NCI-H1105 (cell line): ENCODE measurements around the gene MAP7D2.

Source experiments
- DNase-seq: peaks from one replicate; lab custom pipeline; 2025; lab: John Stamatoyannopoulos, UW

Gene MAP7D2

DNA sequence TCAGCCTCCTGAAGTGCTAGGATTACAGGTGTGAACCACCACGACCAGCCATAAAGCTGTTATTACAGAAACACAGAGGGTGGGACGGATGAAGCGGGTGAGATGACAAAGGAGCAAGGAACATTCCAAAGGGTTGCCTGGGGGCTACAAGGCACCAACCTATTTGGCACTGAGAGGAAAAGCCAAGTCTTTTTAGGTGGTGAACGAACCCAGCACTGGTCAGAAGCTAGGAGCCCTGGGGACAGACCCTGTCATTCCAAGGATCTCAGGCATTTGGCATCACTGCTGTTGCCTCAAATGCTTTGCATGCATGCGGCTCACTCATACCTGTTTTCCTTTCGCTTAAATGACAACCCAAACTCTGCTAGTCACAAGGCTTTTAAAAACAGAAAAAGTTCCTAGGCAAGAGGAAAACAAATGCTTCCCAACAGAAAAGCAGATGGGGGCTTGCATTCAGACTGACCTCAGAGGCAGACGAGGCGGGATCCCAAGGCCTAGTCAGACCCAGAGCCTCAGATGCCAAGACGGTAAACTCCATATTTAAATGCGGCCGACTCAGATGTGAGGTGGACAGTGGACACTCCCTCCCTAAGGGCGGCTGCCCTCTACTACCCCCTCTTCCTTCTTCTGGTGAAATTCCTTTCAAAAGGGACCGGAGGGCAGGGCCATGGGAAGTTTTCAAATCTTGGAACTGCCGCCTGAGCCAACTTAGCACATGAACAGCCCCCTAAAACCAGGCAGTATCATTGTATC lies 4.5 kb downstream of the MAP7D2 start:
- no peak for DNase-seq

GRCh38 chrX:20111271-20111670 lies 5.4 kb downstream of the MAP7D2 start:
- no peak for DNase-seq

DNA sequence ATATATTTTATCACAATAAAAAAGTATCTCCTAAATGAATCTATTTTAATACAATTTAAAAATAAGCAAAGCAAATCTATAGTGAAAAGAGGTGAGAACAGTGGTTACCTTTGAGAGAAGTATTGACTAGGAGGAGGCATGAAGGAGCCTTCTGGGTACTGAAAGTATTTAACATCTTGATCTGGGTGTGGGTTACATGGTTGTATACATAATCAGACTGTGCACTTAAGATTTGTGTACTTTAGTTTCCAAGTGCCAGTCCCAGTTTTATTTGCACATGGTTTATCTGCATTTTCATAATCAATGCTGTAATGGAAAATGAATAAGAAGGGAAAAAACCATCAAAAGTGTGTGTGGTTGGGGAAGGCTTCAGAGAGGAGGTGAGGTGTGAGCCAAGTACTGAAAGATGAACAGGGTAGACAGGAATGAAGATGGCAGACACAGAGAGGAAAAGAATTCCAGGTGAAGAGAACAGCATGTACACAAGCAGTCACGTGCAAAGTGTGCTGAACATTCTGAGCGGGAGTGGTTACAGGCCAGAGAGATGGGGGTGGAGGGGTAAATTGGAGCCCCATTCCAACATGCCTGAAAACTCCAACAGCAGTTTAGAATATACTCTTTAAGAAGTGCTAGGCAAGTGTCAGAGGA lies 14.6 kb downstream of the MAP7D2 start:
- DNase-seq = no peak

DNA sequence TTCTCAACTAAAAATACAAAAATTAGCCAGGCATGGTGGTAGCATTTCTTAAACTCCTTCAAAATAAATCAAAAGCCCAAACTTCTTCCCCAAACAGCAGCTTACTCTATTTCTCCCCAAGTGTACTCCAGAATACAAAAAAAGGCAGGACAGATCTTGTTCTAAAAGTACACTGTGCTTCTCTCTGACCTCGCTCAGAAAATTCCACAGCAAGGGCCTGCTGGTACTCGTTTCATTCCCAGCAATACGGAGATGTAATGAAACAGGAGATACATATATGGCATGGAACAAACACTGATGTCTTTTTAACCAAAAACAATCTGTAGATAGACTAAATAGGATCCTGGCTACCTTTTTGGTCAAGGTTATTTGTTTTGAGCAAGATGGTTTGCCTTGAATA lies 25.2 kb downstream of the MAP7D2 start:
- DNase-seq = no peak

DNA sequence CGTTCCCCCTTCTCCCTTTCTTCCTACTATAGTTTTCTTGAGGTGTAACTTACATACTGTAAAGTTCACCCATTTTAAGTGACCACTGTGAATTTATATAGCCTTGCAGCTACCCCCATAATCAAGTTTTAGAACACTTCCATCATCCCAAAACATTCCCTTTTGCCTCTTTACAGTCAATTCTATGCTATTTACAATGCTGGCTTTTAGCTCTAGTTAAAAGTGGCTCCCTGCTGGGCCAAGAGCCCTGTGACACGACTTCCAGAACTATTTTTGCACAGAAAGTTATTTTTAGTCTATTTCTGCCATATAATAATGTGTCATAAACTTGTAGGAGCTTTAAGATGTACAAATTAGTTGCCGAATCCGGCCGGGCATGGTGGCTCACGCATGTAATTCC lies 26.9 kb downstream of the MAP7D2 start:
- DNase-seq = no peak

- no peak for DNase-seq
These were observed 36.4 kb downstream of the MAP7D2 start for GRCh38 chrX:20080277-20080676.

DNA sequence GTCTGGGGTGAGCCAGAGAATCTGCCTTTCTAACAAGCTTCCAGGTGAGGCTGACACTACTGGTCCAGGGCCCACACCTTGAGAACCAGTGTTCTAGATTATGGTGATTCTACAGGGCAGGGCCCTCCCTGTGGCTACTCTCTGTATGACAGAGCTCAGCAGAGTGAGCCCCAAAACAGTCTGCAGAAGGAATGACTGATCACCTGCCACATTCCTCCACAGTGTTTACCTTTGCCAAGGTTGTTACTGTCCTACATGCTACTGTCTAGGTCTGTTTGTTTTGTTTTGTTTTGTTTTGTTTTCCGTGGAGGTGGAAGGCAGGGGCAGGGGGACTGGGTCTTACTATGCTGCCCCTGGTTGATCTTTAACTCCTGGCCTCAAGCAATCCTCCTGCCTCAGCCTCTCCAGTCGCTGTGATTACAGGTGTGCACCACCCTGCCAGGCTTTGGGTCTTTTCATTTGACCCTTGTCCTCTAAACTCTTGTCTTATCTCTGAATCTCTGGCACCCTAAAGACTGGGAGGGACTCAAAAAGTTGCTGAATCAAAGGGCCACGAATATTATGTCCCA lies 45.1 kb downstream of the MAP7D2 start:
- DNase-seq = no peak

DNA sequence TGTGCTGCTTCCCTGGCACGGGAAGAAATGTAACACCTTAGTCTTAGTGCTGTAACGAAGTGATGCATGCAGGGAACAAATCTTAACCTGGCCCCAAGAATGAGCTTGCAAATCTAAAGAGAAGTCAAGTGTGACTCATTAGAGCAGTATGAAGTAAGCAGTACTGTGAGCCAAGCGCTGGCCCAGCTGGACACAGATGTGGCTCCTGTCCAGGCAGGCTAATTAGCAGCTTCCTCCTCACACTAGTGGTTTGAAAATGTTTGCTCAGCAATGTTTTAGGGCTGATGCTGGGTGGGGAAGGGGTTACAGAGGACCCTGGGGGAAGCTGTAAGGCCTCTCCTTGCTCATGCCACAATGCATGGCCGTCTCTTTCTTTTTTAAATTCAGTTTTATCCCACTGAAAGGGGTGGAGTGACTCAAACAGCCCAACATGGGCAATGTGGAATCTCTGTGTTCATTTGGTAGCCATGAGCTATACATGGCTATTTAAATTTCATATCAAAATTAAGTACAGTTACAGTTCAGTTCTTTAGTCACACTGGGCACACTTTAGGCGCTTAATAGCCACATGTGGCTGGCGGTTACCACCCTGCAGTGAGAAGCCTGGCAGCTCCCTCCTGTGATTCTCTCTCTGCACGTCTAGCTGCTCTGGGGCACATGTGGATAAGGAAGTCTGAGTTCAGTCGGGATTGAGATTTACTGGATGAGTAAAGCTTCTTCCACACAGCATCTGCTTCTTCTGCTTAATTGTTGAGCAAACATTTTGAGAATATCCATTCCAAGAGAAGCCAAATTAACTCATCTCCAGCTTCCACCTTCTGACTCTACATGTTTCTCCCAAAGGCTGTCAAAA lies 48.8 kb downstream of the MAP7D2 start:
- DNase-seq = peak; percentile 24

- peak; percentile 9 for DNase-seq
These were observed 49.6 kb downstream of the MAP7D2 start for GRCh38 chrX:20066968-20067708.

DNA sequence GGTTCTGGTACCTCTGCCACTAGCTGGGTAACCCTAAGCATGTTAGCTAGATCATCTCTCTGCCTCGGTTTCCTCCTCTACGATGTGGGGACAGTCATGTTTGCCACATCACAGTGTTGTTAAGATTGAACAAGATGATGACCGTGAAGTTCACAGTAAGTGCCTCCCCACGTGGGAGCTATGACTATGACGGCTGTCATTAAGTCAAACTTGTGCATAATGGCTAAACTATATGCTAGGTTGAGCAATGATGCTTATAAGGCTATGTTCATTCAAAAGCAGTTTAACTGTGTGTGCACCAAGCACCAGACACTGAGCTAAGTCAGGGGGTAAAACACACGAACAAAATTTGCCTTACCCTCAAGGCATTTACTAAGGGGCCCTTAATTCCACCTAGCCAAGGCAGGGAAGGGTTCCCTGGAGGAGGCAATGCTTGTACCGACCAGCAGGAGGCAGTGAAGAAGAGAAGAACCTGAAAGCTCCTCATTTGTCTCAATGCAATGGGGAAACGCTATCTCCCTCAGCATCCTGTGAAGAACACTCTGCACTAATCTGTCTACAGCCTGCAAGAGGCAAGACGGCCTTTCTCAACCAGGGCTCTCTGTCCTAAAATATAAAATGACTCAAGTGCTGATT lies 52.9 kb downstream of the MAP7D2 start:
- DNase-seq = no peak

GRCh38 chrX:20063153-20063552 lies 53.6 kb downstream of the MAP7D2 start:
- no peak for DNase-seq

- DNase-seq = no peak
These were observed 54.9 kb downstream of the MAP7D2 start for GRCh38 chrX:20061855-20062254.

DNA sequence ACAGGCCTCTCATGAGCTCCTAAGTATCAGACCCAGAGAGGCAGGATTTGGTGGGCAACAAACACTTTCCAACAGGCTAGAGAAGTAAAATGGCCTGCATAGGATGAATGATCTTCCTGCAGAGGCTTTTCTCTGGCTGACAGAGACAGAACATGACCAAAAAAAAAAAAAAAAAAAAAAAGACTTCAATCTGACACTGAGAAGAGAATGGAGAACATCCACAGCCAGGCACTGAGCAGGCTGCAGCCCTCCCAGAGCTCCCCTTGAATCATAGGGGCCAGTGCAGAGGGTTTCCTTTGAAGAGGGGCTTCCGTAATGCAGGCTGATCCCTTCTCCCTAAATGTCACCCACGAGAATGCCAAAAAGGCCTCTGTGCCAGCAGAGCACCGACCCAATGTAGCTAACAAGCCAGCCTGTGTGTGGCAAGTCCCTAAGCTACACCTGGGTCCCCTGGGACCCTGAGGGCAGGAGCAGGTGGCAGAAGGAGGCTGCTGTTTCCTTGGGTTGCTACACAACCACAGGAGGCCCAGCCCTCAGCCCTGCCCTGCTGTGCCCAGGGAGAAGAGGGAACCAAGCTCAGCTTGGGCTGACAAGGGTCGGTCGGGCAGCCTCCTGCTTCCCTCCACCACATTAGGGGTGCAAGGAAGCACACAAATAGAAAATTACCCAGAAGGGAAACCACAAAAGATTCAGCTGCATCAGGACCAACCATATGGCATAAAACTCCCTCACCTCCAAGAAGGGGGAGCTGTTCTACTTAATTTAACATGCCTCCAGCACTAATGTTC lies 55.6 kb downstream of the MAP7D2 start:
- peak; percentile 11 for DNase-seq

DNA sequence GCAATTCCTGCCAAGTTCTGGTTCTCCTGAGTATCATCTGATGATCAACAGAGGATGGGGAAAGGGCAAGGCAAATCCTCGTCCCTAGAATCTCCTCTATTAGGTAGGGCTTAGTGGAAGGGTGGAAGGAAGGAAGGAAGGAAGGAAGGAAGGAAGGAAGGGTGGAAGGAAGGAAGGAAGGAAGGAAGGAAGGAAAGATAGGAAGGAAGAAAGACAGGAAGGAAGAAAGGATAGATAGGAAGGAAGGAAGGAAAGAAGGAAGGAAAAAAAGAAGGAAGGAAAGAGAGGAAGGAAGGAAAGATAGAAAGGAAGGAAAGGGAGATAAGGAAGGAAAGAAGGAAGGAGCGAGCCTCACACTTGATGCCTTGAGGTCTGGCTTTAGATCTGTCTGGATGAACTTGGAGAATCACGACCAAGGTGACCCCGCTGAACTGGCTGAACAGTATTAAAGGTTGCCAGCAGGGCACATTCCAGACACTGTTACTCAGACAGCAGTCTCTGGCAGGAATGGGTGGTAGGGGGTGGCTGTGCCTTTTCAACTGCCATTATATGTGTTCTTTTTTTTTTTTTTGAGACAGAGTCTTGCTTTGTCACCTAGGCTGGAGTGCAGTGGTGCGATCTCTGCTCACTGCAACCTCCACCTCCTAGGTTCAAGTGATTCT lies 57.1 kb downstream of the MAP7D2 start:
- DNase-seq = no peak

DNA sequence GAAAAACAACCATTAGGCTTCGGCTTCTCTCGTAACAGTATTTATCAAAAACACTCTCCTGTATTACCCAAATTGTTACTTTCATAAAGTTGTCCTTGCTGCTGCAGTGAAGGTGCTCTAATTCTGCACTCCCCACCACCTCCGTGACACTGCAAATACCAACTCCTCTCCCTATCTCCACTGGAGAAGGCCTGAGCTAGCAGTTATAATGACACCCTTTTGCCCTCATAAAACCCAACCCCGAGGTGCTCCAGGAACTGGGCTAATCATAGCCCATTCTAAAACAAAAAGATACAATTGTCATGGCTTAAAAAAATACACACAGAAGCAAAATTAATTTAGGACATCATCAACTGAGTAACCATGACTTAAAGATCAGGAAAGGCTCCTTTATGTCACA lies 59.2 kb downstream of the MAP7D2 start:
- no peak for DNase-seq

DNA sequence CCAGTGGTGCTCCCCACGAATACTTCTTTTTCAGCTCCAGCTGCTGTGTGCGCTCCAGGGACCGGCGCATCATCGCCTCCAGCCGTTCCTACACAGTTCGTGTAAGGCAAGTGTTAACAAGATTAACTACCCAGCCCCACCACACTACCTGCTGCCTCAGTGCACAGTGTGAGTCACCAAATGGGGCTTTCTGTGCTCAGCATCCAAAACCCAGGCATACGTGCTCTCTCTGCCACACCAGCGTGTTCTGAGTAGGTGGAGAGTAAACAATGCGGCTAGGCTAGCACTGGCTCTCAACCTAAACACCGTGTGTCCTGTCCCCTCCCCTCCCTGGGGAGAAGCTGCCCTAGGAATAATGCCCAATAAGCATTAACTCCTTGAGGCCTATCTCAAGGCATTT lies 60.0 kb downstream of the MAP7D2 start:
- DNase-seq = no peak

DNA sequence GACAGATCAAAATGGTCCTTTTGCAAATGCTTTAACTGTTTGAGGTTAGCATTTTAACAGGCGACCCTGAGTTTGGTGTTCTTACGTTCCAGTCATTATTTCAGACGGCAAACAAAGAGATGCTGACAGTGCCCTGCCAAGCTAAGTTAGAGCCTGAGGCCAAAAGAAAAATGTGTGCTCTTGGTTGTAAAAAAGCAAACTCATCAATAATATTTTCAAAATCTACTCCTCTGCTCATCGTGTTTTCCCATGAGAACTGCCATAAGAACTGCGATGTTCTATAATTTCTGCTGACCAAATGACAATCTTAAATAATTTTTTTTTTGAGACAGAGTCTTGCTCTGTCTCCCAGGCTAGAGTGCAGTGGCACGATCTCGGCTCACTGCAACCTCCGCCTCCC lies 63.2 kb downstream of the MAP7D2 start:
- no peak for DNase-seq

GRCh38 chrX:20046864-20047263 lies 69.8 kb downstream of the MAP7D2 start:
- no peak for DNase-seq

GRCh38 chrX:20046223-20046622 lies 70.5 kb downstream of the MAP7D2 start:
- no peak for DNase-seq

- no peak for DNase-seq
These were observed 74.5 kb downstream of the MAP7D2 start for GRCh38 chrX:20042221-20042620.
